ENCODE results near the gene SLC22A5. TPM values are rescaled to one million over a fixed set of nuclear protein-coding genes. Genes with fewer than 3 reads are reported as not detected.

The SLC22A5 gene
- total RNA-seq, 1 donor from 2014 or later: 1.2 TPM

DNA sequence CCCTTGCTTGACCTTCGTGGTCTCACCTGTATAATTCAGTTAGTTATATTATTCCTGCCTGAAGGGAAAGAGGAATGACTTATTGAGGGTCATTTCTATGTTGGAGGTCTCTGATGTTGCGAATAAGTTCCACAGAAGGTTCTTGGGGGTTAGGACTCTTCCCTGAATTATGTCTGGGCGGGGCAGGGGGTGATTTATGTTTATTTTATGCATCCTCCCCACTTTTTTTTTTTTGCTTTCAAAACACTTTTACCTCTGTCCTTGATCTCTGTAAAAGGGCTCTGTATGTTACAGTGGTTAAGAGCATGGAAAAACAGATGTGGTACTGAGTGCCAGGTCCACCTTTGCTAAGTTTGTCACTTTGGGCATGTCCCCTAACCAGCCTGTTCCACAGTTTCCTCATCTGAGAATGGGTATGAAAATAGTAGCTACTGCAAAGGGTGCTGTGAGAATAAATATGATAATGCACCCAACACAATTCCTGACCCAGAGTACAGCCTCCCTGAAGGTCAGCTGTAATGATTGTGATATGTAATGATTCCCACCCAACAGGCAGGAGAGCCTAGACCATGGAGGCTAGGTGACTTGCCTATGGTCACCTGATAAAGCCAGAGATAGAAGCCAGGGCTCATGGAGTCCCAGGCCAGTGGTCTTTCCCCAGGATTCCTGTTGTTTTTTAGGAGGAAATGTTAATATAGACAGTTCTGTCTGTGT lies 54.8 kb downstream of the SLC22A5 start:
- Mint-ChIP-seq H3K4me1 (ENCODE audit: unreplicated experiment) (no peaks in the 10 kb centered on the region), H3K27ac (ENCODE audit: unreplicated experiment) (no peak overlapping the region), H3K9me3 (ENCODE audit: unreplicated experiment) (no peaks in the 10 kb centered on the region), H3K27me3 (ENCODE audit: unreplicated experiment) (no peaks in the 10 kb centered on the region), H3K36me3 (ENCODE audit: low read depth, unreplicated experiment) (no peaks in the 10 kb centered on the region), H3K4me3 (ENCODE audit: unreplicated experiment) (no peak overlapping the region)
- DNase-seq (ENCODE audit: low spot score): no peak
- TF ChIP-seq, protein P1, sequence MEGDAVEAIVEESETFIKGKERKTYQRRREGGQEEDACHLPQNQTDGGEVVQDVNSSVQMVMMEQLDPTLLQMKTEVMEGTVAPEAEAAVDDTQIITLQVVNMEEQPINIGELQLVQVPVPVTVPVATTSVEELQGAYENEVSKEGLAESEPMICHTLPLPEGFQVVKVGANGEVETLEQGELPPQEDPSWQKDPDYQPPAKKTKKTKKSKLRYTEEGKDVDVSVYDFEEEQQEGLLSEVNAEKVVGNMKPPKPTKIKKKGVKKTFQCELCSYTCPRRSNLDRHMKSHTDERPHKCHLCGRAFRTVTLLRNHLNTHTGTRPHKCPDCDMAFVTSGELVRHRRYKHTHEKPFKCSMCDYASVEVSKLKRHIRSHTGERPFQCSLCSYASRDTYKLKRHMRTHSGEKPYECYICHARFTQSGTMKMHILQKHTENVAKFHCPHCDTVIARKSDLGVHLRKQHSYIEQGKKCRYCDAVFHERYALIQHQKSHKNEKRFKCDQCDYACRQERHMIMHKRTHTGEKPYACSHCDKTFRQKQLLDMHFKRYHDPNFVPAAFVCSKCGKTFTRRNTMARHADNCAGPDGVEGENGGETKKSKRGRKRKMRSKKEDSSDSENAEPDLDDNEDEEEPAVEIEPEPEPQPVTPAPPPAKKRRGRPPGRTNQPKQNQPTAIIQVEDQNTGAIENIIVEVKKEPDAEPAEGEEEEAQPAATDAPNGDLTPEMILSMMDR (IDR thresholded peaks at IDR 0.05; ENCODE audit: unreplicated experiment): no peak

DNA sequence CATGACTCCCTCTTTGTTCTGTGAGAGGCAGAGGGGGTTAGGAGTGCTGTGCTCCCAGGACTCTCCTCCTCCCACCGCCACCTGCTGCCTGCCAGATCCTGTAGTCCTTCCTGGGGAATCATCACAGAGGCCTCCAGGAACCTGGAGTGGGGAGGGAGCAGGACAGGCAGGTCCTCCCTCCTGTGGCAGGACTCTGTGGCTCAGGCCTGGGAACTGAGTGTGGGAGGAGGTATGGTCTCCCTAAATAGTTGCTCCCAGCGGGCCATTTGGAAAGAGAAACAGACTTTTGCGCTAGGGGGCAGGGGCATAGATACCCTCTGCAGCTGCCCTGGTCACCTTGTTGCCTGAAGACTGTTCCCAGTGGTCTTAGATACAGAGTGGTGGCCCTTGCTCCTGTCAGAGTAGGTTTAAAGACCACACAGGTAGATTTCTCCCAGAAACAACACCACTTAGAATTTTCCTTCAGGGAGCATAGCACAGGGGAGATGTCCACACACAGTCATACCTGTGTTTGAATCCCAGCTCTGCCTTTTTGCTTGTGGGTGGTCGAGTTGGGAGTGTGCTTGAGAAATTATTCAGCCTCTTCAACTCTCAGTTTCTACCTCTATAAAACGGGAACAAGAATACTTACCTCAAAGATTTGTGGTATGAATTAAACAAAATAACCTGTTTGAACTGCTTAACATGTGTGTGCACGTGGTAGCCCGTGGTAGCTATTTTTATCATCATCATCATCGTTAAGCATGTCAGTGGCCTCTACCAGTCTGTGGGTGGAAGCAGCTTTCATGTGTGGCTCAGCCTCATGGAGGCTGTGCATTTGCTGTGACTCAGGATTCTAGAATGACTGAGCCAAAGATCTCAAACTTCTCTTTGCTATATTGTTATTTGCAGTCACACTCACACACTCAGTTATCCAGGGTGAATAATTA lies 55.8 kb downstream of the SLC22A5 start:
- Mint-ChIP-seq H3K4me3 (ENCODE audit: unreplicated experiment) (no peak overlapping the region), H3K9me3 (ENCODE audit: unreplicated experiment) (no peaks in the 10 kb centered on the region), H3K27me3 (ENCODE audit: unreplicated experiment) (no peaks in the 10 kb centered on the region), H3K36me3 (ENCODE audit: low read depth, unreplicated experiment) (no peaks in the 10 kb centered on the region), H3K27ac (ENCODE audit: unreplicated experiment) (no peak overlapping the region), H3K4me1 (ENCODE audit: unreplicated experiment) (no peaks in the 10 kb centered on the region)
- no peak for DNase-seq (ENCODE audit: low spot score)
- TF ChIP-seq, protein P1 (IDR thresholded peaks at IDR 0.05; ENCODE audit: unreplicated experiment): no peak

DNA sequence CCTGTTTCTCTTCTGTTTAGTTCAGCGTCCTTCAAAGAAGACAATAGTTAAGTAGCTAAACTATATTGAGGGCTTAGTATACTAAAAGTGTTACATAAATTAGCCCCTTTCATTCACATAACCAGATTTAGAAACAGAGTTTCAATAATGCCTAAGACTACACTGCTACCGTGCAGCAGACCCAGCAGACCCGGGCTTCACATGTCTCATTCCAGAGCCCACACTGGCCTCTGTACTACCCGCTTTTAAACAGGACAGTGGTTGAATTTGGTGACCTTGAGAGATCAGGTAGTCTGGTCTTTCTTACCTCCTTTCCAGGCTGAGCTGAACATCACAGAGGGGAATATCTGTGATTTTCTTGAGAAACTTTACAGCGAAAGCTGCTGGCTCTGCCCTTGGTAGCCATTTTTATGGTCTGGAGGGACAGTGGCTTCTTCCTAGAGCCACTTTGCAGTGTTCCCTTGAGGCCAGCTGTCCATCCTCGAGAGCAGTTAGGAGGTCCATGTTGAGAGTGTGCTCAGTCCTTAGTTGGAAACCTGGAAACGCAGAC lies 56.5 kb downstream of the SLC22A5 start:
- no peak for DNase-seq (ENCODE audit: low spot score)
- no peaks in the 10 kb centered on the region for H3K36me3 Mint-ChIP-seq (ENCODE audit: low read depth, unreplicated experiment)
- TF ChIP-seq, protein P1 (IDR thresholded peaks at IDR 0.05; ENCODE audit: unreplicated experiment): no peak
- no peak overlapping the region for H3K27ac Mint-ChIP-seq (ENCODE audit: unreplicated experiment)
- H3K4me3 Mint-ChIP-seq (ENCODE audit: unreplicated experiment): no peak overlapping the region
- no peaks in the 10 kb centered on the region for H3K27me3 Mint-ChIP-seq (ENCODE audit: unreplicated experiment)
- H3K4me1 Mint-ChIP-seq (ENCODE audit: unreplicated experiment): no peaks in the 10 kb centered on the region
- no peaks in the 10 kb centered on the region for H3K9me3 Mint-ChIP-seq (ENCODE audit: unreplicated experiment)

DNA sequence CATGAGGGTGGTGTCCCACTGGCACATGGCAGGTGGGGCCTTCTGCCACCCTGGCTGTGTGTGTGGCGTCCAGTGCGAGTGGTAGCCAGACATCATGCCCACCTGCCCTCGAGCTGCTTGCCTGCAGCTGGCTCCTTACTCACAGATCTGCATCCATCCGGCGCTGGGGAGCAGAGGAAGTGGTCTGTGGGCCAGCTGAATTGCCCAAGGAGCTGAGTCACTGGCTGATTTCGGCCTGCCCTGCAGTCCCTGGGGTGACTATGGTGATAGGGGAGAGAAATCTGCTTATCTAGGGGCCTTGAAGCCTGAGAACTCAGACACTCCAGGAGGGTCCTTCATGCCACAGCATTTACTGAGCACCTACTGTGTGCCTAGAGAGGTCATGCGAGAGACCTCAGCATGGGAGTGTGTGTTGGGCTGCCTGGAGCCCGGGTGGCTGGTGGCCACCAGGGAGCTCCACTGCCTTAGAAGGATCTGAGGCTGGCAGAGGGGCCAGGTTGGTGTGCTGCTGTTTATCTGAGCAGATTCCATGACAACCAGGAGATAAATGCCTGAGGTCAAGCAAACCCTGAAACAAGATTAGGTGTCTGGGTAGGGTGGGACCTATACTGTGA lies 57.1 kb downstream of the SLC22A5 start:
- Mint-ChIP-seq H3K27me3 (ENCODE audit: unreplicated experiment) (no peaks in the 10 kb centered on the region), H3K27ac (ENCODE audit: unreplicated experiment) (no peak overlapping the region), H3K4me1 (ENCODE audit: unreplicated experiment) (no peaks in the 10 kb centered on the region), H3K9me3 (ENCODE audit: unreplicated experiment) (no peaks in the 10 kb centered on the region), H3K4me3 (ENCODE audit: unreplicated experiment) (no peak overlapping the region), H3K36me3 (ENCODE audit: low read depth, unreplicated experiment) (no peaks in the 10 kb centered on the region)
- TF ChIP-seq, protein P1 (IDR thresholded peaks at IDR 0.05; ENCODE audit: unreplicated experiment): no peak
- no peak for DNase-seq (ENCODE audit: low spot score)

All from endothelial cell (in vitro differentiated cells).